PFSK-1 (cell line): ENCODE data around the gene ABLIM2.

Experiments
- POLR2AphosphoS5 ChIP-seq: IDR thresholded peaks from 2 replicates; pipeline ENCODE4 v1.6.1; 2012; ENCODE audit warnings: low read depth, mild to moderate bottlenecking, control low read depth, low read length, moderate library complexity
- SIN3A ChIP-seq: IDR thresholded peaks from 2 replicates; pipeline ENCODE4 v1.6.1; 2012; ENCODE audit warnings: mild to moderate bottlenecking, low read length, moderate library complexity, borderline replicate concordance; ENCODE audit not compliant: insufficient read depth
- TAF1 ChIP-seq: IDR thresholded peaks from 2 replicates; pipeline ENCODE4 v1.6.1; 2012; ENCODE audit warnings: low read length, control low read depth, borderline replicate concordance; ENCODE audit not compliant: insufficient read depth
- TF ChIP-seq, protein P1 (sequence below), 2 experiments: IDR thresholded peaks; 2 replicates each; pipeline versions ENCODE4 v1.6.1 to v1.8.0; 2011 to 2012; ENCODE audit warnings: low read depth in 2 of 2, low read length in 2 of 2, control low read depth in 1 of 2, inconsistent platforms in 1 of 2, mild to moderate bottlenecking in 1 of 2, moderate library complexity in 1 of 2; ENCODE audit not compliant: insufficient read depth in 1 of 2

DNA sequence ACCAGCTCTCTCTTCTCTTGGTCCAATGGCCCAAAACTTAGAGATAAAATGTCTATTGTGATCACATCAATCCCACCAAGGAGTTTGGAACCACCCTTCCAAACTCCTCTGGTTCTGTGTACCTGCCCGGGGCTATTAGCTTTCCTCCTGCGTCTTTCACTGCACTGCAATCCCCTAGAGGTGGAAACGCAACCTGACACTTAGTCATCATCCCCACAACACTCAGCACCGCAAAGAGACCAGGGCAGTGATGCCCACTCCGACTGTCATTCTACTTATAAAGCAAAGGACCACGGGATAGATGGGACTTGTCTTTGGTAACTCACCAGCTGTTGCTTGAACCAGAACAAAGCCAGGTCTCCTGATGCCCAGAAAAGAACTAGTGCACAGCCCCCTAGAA lies 240.9 kb downstream of the ABLIM2 start:
- TF ChIP-seq TAF1: no peak
- no peak for TF ChIP-seq SIN3A
- TF ChIP-seq, protein P1, sequence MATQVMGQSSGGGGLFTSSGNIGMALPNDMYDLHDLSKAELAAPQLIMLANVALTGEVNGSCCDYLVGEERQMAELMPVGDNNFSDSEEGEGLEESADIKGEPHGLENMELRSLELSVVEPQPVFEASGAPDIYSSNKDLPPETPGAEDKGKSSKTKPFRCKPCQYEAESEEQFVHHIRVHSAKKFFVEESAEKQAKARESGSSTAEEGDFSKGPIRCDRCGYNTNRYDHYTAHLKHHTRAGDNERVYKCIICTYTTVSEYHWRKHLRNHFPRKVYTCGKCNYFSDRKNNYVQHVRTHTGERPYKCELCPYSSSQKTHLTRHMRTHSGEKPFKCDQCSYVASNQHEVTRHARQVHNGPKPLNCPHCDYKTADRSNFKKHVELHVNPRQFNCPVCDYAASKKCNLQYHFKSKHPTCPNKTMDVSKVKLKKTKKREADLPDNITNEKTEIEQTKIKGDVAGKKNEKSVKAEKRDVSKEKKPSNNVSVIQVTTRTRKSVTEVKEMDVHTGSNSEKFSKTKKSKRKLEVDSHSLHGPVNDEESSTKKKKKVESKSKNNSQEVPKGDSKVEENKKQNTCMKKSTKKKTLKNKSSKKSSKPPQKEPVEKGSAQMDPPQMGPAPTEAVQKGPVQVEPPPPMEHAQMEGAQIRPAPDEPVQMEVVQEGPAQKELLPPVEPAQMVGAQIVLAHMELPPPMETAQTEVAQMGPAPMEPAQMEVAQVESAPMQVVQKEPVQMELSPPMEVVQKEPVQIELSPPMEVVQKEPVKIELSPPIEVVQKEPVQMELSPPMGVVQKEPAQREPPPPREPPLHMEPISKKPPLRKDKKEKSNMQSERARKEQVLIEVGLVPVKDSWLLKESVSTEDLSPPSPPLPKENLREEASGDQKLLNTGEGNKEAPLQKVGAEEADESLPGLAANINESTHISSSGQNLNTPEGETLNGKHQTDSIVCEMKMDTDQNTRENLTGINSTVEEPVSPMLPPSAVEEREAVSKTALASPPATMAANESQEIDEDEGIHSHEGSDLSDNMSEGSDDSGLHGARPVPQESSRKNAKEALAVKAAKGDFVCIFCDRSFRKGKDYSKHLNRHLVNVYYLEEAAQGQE (IDR thresholded peaks at IDR 0.05; ENCODE audit: insufficient read depth in 1 of 2, low read depth in 2 of 2, low read length in 2 of 2): no peak
- no peak for TF ChIP-seq POLR2AphosphoS5
